HG02884 (cell line): Measurements from ENCODE around the gene CHST14.

Source experiments
- ATAC-seq: cut with Tn5 transposase; IDR thresholded peaks from one replicate; pipeline ENCODE4 v1.9.1; 2021; ENCODE audit warnings: mild to moderate bottlenecking, moderate library complexity; ENCODE audit not compliant: unreplicated experiment

The CHST14 gene

DNA sequence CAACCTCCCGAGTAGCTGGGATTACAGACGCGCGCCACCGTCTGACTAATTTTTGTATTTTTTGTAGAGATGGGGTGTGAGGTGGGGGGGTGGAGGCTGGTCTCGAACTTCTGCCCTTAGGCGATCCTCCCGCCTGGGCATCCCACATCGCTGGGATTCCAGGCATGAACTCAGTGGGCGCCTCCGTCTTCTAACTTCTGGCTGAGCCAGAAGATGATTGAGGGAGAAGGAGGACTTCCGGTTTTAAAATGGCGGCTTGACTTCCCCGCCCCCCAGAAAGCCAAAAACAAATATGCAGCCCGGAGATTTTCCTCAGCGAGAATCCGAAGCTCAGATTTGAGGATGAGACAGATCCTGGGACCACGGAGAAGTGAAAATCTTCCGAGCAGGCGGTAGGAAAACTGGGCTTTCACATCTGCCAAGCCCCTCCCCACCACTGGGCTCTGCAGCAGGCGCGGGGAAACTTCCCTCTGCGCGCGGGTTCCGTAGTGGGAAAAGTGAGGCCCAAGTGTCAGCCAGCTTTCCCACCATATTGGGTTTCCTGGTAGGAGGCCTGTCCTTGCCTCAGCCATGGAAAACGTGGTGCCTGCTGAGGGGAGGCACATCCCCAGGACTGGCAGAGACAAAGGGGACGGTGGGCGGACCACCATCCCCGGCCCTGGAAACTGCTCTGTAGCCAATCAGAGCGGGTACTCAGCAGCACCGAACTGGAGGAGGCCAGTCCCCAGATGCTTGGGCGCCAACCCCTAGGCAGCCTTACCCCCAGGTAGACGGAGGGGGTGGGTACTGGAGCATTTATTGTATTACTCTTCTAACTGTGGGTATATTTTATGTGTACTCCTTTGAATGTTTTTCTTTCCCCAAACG lies 17.3 kb downstream of the CHST14 start:
- ATAC-seq, result no peak

DNA sequence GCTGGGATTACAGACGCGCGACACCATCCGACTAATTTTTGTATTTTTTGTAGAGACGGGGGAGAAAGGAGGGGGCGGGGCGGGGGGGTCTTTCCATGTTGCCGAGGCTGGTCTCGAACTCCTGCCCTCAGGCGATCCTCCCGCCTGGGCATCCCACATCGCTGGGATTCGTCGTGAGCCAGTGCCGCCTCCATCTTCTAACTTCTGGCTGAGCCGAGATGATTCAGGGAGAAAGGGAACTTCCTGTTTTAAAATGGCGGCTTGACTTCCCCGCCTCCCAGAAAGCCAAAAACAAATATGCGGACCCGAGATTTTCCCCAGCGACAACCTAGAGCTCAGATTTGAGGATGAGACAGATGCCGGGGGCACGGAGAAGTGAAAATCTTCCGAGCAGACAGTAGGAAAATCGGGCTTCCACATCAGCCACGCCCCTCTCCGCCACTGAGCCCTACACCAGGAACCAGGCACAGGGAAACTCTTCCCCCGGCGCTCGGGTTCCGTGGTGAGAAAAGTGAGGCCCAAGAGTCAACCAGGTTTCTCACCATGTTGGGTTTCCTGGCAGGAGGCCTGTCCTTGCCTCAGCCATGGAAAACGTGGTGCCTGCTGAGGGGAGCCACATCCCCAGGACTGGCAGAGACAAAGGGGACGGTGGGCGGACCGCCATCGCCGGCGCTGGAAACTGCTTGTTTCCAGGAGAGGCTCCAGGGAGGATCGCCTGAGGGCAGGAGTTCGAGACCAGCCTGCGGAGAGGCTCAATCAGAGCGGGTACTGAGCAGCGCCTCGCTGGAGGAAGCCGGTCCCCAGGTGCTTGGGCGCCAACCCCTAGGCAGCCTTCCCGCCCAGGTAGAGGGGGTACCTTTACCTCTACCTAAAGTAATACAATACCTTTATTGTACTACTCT lies 18.7 kb downstream of the CHST14 start:
- ATAC-seq, result no peak

DNA sequence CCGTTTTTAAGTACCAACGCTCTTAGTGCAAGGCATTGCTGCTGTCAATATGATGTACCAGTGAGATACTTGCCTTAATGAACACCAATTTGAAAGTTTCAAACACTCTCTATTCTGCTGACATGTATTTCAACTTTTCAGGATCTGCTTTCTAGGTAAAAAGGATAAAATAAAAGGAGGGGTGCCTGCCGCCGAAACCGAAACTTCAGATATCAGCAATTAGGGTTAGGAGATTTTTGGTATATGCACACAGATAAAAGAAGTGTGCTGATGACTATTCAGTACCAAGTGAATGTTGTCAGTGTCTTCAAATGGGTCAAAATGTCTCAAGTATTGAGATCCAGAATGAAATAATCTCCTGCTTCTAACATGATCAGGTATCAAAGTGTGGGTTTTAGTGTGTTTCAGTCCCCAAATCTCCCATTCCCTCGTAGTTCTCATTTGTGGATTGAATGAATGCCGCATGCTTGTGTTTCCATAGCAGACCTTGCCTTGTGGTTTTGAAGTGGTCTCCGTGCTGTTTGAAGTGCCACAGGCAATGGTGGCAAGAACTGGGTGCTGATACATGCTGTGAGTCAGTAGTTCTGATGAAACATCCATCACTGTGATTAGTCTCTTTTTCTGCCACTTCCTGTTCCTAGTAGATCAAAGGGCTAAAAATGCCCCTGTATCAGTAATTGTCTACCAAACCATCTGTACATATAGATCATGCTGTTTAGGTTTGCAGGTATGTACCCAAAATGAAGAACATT lies 22.5 kb downstream of the CHST14 start:
- no peak for ATAC-seq

DNA sequence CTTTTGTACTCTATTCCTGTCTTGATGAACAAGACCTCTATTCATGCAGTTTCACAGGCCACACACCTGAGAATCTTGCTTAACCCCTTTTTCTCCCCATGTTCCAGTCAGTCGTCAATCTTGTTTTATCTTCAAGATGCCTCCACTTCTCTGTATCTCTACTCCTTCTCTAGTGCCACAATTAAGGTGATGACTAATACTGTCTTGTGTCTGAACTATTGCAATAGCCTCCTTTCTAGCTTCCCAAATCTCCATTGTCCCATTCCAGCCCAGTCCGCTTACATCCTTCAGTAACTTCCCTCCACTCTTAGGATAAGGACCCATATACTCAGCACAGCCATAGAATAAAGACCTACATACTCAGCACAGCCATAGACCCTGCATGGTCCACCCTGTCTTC lies 24.7 kb downstream of the CHST14 start:
- ATAC-seq, result no peak

DNA sequence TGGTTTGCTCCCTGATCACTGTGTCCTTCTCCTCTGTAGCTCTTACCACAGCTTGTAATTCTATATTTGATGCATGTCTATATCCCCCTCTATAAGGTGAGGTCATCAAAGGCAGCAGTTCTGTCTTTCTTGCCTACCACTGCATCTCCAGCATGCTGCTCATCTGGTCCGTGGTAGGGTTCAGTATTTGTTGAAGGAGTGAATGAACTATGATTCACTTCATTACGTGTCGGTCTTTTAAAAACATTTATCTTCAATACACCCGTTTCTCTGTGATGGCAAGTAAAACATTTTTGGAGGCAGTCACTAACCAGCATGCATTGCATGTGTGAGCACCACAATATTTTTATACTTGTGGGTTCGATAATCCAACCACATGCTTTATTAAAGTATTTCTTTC lies 27.6 kb downstream of the CHST14 start:
- no peak for ATAC-seq

DNA sequence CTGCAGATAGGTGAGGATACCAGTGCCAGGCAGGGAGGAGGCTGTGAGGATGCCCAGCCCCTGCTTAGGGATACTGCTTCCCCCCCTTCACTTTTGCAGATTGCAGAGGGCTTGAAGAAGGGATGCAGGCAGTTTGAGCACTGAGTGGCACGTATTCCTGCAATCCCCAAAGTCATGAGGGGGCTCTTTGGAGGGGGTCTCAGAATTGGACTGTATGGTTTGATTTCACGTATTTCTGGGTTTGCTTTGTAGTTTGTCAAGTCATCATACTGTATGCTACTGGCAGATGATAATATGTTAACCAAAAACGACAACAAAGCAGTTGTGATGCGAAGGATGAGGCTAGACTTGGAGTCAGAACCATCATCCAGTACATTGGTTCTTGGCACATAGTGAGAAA lies 28.1 kb downstream of the CHST14 start:
- no peak for ATAC-seq

DNA sequence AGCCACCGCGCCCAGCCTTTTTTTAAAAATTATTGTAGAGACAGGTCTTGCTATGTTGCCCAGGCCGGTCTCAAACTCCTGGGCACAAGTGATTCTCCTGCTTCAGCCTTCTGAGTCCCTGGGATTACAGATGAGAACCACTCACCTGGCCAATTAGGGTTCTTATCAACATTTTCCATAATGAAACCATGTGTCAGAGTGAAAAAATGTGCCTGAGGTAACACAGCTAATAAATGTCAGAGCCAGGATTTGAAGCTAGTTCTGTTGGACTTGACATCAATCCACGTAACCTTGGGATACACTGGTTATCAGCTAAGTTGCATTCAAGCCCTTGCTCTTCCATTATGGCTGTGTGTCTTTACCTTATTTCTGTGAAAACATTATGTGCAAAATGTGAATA lies 29.1 kb downstream of the CHST14 start:
- no peak for ATAC-seq

DNA sequence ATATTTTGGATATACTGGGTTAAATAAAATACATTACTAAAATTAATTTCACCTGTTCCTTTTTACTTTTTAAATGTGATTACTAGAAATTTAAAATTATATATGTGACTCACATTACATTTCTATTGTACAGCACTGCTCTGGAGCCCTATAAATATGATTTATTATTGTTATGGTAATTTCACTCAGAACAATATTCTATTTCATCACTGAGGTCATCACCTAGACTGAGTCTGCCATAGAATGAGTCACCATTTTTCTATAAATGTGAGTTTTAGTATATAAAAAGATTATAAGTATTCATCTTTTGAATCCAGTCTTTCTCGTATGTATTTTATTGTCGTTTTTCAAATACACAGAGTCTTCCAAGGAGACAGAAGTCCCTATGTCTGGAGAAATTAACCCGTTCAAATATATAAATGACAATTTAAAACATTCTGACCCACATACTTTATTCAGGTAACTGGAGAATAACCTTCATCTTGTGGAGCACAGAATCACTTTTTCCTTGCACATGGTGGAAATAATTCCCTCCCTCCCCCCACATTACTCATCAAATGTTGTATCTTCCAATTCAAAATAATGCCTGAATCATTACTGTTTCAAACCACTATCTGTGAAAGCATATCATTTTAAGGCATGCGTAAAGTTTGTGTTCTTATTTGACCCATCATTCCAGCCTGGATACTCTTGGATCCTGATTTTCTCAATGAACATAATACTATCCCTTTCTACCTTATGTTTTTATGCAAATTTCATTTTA lies 30.0 kb downstream of the CHST14 start:
- no peak for ATAC-seq

DNA sequence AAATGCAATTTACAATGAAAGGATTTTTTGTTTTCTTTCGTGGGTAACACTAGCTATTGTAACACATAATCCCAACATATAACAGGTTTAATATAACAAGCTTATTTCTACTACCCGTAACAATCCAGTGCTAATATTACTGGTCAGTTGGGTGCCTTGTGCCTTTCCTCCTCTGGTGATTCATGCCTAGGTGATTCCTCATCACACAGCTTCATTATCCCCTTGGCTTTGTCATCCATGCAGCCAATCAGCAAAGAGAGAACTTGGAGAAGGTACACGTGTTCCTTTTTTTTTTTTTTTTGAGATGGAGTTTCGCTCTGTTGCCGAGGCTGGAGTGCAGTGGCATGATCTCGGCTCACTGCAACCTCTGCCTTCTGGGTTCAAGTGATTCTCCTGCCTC lies 30.7 kb downstream of the CHST14 start:
- ATAC-seq, result no peak

DNA sequence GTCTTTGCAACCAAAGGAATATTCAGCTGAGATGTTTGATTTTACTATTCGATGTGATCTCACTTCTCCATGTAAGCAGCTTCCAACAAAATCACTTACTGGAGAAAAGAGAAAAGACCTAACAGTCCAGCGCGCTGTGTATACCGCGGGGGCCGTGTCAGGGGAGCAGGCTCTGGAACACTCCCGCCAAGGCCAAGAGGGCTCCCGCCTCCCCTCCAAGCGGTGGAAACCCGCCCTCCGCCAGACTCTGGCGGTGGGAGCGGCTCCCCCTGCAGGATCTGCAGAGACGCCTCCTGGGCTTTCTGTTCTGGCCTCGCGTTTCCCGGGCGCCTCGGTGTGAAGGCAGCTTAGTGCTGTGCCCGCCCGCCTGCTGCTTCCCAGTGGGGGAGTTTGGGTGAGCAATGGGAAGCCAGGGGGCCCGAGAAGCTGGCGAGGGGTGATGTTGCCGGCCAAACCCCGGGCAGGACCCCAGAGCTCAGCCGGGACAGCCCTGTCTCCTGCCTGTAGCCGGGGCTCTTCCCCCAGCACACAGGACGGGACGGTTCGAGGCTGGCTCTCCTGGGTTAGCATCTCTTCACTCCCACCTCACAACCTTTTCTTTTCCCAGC lies 36.3 kb downstream of the CHST14 start:
- peak; percentile 51 for ATAC-seq

DNA sequence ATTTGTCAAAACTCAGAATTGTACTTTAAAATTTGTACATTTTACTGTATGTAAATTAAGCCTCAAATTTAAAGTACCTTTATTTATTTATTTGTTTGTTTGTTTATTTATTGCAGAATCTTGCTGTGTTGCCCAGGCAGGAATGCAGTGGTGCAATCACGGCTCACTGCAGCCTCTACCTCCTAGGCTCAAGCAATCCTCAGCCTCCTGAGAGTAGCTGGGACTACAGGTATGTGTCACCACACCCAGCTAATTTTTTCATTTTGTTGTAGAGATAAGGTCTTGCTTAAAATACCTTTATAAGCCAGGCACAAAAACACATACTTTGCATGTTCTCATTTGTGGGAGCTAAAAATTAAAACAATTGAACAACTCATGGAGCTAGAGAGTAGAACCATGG lies 37.4 kb downstream of the CHST14 start:
- ATAC-seq, result no peak

DNA sequence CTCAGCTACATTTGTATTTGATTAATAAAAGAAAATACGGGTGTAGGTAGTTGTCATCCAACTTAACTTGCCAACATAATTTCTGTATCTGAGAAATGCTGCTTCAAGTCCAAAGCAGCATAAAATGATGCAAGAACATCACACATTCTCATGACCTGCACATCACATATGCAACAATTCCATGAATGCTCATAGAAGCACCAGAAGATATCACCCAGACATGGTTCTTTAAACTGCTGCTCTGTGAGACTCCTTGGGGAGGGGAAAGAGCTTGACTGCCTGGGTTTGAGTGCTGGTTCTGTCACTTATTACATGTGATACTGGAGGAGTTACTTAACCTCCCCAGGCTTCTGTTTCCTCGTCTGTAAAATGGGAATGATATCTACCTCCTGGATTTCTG lies 39.4 kb downstream of the CHST14 start:
- ATAC-seq, result no peak

DNA sequence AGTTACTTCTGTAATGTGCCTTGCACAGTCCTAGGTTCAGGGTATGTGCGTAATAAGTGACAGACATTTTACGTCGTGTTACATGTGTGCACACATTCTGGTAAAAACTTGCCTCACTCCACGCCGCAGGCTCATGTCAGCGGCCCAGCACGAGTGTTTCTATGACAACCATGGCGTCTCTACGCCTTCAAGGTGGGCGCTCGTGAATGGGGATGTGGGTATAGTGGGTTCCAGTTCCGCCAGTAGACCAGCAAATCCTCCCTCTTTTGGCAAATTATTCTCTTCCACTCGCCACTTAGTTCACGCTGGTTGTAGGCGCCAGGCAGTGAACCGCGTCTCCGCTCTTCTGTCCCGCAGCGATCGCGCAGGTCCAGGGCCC lies 40.3 kb downstream of the CHST14 start:
- no peak for ATAC-seq

DNA sequence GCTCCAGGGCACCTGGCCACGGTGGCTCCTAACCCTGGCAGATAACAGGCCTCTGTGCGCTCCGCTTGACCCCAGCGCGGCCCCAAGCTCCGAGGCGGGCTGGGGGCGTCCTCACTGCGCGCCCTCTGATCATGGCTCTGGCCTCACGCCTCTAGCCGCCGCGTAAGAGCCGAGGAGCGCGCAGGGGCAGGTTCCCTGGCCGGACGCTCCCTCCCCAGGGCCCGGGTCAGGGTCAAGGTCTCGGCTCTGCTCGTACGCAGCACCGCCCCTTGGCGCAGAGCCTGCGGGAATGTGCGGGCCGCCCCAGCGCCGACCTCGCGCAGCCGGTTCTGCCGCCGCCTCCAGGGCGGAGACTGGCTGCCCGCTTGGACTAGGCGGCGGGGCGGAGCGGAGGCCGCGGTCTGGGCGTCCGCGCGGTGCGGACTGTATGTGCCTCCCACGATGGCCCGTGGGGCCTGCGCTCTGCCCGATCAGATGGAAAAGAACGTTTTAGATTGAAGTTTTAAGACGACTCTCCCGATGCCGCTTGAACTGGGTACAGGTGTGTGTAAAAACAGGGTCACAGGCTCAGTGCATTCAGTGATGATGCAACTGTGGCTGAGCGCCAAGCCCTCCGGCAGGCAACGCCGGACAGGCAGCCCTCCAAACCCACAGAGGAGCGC lies 40.8 kb downstream of the CHST14 start:
- ATAC-seq, result no peak

DNA sequence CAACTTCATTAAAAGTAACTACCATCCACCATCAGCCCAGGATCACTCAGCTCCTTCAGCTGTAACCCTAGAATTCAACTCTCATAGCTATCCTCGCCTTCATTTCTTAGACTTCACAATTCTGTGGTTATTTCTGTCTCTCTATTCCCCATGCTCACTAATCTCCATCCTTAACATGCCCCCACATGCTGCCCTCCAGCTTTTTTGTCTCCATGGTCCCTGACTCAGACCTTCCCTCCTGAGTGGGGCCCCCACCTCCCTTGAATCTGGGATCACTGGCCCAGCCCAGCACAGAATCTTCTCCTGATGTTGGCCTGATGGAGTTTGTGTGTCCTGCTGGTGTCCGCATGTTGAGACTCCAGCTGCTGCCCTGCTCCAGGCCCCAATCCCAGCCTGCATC lies 41.7 kb downstream of the CHST14 start:
- no peak for ATAC-seq

DNA sequence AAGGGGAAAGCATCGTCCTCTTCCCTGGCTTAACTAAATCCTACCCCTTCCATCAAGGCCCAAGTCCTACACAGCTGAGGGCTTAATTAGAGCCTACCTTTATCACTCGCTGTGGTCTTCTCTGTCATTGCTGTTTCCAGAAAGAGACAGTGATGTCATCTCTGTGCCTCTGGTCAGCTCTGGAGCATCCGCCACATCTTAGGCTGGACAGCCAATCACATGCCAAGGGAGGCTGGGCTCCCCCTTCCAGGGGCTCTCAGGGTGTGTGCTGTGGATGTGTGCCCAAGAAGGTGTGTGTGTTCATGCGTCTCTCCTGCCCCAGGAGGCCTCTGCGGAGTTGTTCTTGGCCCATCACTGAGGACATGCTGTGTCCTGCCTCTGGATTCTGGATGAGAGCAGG lies 42.8 kb downstream of the CHST14 start:
- ATAC-seq, result no peak

DNA sequence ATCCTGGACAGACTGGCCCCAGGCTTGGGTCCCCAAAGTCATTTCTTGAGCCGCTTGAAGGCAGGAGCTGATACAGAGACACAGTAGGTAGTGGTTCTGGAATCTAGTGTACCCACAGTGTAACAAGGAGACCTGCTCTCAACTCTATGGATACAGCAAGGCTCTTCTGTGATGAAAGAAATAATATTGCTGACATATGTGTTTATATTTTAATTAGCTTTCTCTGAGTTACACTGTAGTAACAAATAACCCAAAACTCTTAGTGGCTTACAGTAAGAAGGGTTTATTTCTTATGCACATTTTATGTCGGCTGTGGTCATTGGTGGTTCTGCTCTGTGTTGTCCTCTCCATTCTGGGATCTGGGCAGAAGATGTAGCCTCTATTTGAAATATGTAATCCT lies 45.5 kb downstream of the CHST14 start:
- ATAC-seq, result no peak
